ENCODE results near the gene MMADHC. TPM values are rescaled to one million over a fixed set of nuclear protein-coding genes. Genes with fewer than 3 reads are reported as not detected.

The MMADHC gene
- total and polyA plus RNA-seq, 2 experiments from 2014 or later = 156 to 195 TPM

- no peak overlapping the region for H3K27ac ChIP-seq
- no peak for TF ChIP-seq EZH2phosphoT487 (IDR thresholded peaks at IDR 0.05; ENCODE audit: insufficient read depth, low read depth)
- no peak for TF ChIP-seq EZH2 (IDR thresholded peaks at IDR 0.05; ENCODE audit: insufficient read depth, poor library complexity, severe bottlenecking)
- in situ Hi-C loops (cut with MboI) = no loop called here
- H3K79me2 ChIP-seq (ENCODE audit: insufficient read depth) = no peaks in the 10 kb centered on the region
- H3K27me3 ChIP-seq (replicated peaks; ENCODE audit: insufficient read depth) = no peaks in the 10 kb centered on the region
- 45 to 65% methylated on average over 1 of the region's 1 CpG for WGBS, 2 experiments (ENCODE audit: low coverage in 1 of 2, low lambda C conversion rate in 2 of 2, missing lambda C conversion rate in 2 of 2)
- no peaks in the 10 kb centered on the region for H3K36me3 ChIP-seq (ENCODE audit: low read depth)
- no peak overlapping the region for H2AFZ ChIP-seq
- no peaks in the 10 kb centered on the region for H3F3A ChIP-seq (ENCODE audit: insufficient read depth)
- no peak overlapping the region for H3K4me2 ChIP-seq (ENCODE audit: unreplicated experiment)
- no peaks in the 10 kb centered on the region for H3K4me1 ChIP-seq (ENCODE audit: insufficient read depth)
- H3K9ac ChIP-seq = no peak overlapping the region
- DNase-seq = no peak
- H4K20me1 ChIP-seq (ENCODE audit: insufficient read depth) = no peaks in the 10 kb centered on the region
- H3K9me2 ChIP-seq (ENCODE audit: insufficient read depth) = no peaks in the 10 kb centered on the region
- H3K4me3 ChIP-seq = no peak overlapping the region
- H3K9me3 ChIP-seq (ENCODE audit: low read depth) = no peaks in the 10 kb centered on the region
Observed at GRCh38 chr2:149627111-149627801, 39.7 kb upstream of the MMADHC start.

- no peak for DNase-seq
- WGBS, 2 experiments (ENCODE audit: low coverage in 1 of 2, low lambda C conversion rate in 2 of 2, missing lambda C conversion rate in 2 of 2) = 67 to 72% methylated on average over 2 of the region's 2 CpGs
- Histone ChIP-seq H3K9me3 (ENCODE audit: low read depth) (no peaks in the 10 kb centered on the region), H3K79me2 (ENCODE audit: insufficient read depth) (no peaks in the 10 kb centered on the region), H3K4me1 (ENCODE audit: insufficient read depth) (no peaks in the 10 kb centered on the region), H3K9ac (no peak overlapping the region), H3K27ac (no peak overlapping the region), H3K27me3 (replicated peaks; ENCODE audit: insufficient read depth) (no peaks in the 10 kb centered on the region), H3K4me3 (no peak overlapping the region), H2AFZ (no peak overlapping the region), H3F3A (ENCODE audit: insufficient read depth) (no peaks in the 10 kb centered on the region), H3K9me2 (ENCODE audit: insufficient read depth) (no peaks in the 10 kb centered on the region), H4K20me1 (ENCODE audit: insufficient read depth) (no peaks in the 10 kb centered on the region), H3K36me3 (ENCODE audit: low read depth) (no peaks in the 10 kb centered on the region), H3K4me2 (ENCODE audit: unreplicated experiment) (no peak overlapping the region)
- in situ Hi-C loops (cut with MboI) = no loop called here
- no peak for TF ChIP-seq EZH2phosphoT487 (IDR thresholded peaks at IDR 0.05; ENCODE audit: insufficient read depth, low read depth)
- TF ChIP-seq EZH2 (IDR thresholded peaks at IDR 0.05; ENCODE audit: insufficient read depth, poor library complexity, severe bottlenecking) = no peak
Observed at GRCh38 chr2:149625671-149626070, 38.1 kb upstream of the MMADHC start.

GRCh38 chr2:149625271-149625670 is 37.7 kb upstream of the MMADHC start:
- H3F3A ChIP-seq (ENCODE audit: insufficient read depth) = no peaks in the 10 kb centered on the region
- H2AFZ ChIP-seq = no peak overlapping the region
- H3K9me2 ChIP-seq (ENCODE audit: insufficient read depth) = no peaks in the 10 kb centered on the region
- no peaks in the 10 kb centered on the region for H4K20me1 ChIP-seq (ENCODE audit: insufficient read depth)
- no peak for DNase-seq
- no peak for TF ChIP-seq EZH2 (IDR thresholded peaks at IDR 0.05; ENCODE audit: insufficient read depth, poor library complexity, severe bottlenecking)
- no peak for TF ChIP-seq EZH2phosphoT487 (IDR thresholded peaks at IDR 0.05; ENCODE audit: insufficient read depth, low read depth)
- WGBS, 2 experiments (ENCODE audit: low coverage in 1 of 2, low lambda C conversion rate in 2 of 2, missing lambda C conversion rate in 2 of 2) = 78 to 83% methylated on average over 3 of the region's 3 CpGs
- H3K79me2 ChIP-seq (ENCODE audit: insufficient read depth) = no peaks in the 10 kb centered on the region
- H3K4me2 ChIP-seq (ENCODE audit: unreplicated experiment) = no peak overlapping the region
- H3K9me3 ChIP-seq (ENCODE audit: low read depth) = no peaks in the 10 kb centered on the region
- H3K27me3 ChIP-seq (replicated peaks; ENCODE audit: insufficient read depth) = no peaks in the 10 kb centered on the region
- H3K4me1 ChIP-seq (ENCODE audit: insufficient read depth) = no peaks in the 10 kb centered on the region
- no peak overlapping the region for H3K9ac ChIP-seq
- H3K36me3 ChIP-seq (ENCODE audit: low read depth) = no peaks in the 10 kb centered on the region
- in situ Hi-C loops (cut with MboI) = no loop called here
- no peak overlapping the region for H3K27ac ChIP-seq
- H3K4me3 ChIP-seq = no peak overlapping the region

GRCh38 chr2:149622343-149622742 is 34.8 kb upstream of the MMADHC start:
- DNase-seq = no peak
- Histone ChIP-seq H2AFZ (no peak overlapping the region), H3F3A (ENCODE audit: insufficient read depth) (peaks cover 8% of the 10 kb centered on the region; the same call in 1 of the 2 replicates), H3K4me3 (no peak overlapping the region), H3K27me3 (replicated peaks; ENCODE audit: insufficient read depth) (no peaks in the 10 kb centered on the region), H3K36me3 (ENCODE audit: low read depth) (no peaks in the 10 kb centered on the region), H3K4me1 (ENCODE audit: insufficient read depth) (peaks cover 8% of the 10 kb centered on the region), H3K27ac (no peak overlapping the region), H3K9me2 (ENCODE audit: insufficient read depth) (no peaks in the 10 kb centered on the region), H4K20me1 (ENCODE audit: insufficient read depth) (no peaks in the 10 kb centered on the region), H3K9ac (no peak overlapping the region), H3K79me2 (ENCODE audit: insufficient read depth) (no peaks in the 10 kb centered on the region), H3K9me3 (ENCODE audit: low read depth) (no peaks in the 10 kb centered on the region), H3K4me2 (ENCODE audit: unreplicated experiment) (no peak overlapping the region)
- WGBS, 2 experiments (ENCODE audit: low coverage in 1 of 2, low lambda C conversion rate in 2 of 2, missing lambda C conversion rate in 2 of 2) = 96% methylated on average over 1 of the region's 1 CpG
- TF ChIP-seq EZH2 (IDR thresholded peaks at IDR 0.05; ENCODE audit: insufficient read depth, poor library complexity, severe bottlenecking) (no peak), EZH2phosphoT487 (IDR thresholded peaks at IDR 0.05; ENCODE audit: insufficient read depth, low read depth) (no peak)
- in situ Hi-C loops (cut with MboI) = loop anchor here (25.0 kb wide), 1 partner anchor 1290 kb away; no protein-coding TSS in a partner anchor

Measured in GM23248 (cell line).